MM.1S (cell line): ENCODE data around the gene ALG10B.
"Not testable (repeated sequence)": the region's sequence is repeated elsewhere in the genome, so short reads cannot be mapped to it uniquely, and the experiment has no call there.

Source experiments
- DNase-seq: peaks from one replicate; pipeline ENCODE4 v3.0.0-alpha.2; 2015
- H2AFZ ChIP-seq: fragments of 300-600 bp; sonication (generic); 2 replicates; pipeline ENCODE4 v1.6.0; 2016; ENCODE audit warnings: antibody characterized with exemption, low read length
- H3F3A ChIP-seq: fragments of 300-600 bp; sonication (generic); 2 replicates; pipeline ENCODE4 v1.6.1; 2016; ENCODE audit warnings: mild to moderate bottlenecking, antibody characterized with exemption, low read length, moderate library complexity, mixed read lengths; ENCODE audit not compliant: insufficient read depth
- H3K27ac ChIP-seq: fragments of 300-600 bp; sonication (generic); 2 replicates; pipeline ENCODE4 v1.5.1; 2016; ENCODE audit warnings: mild to moderate bottlenecking, low read length
- H3K27me3 ChIP-seq: fragments of 300-600 bp; sonication (generic); replicated peaks from 2 replicates; pipeline ENCODE4 v1.6.0; 2016; ENCODE audit warnings: low read length; ENCODE audit not compliant: insufficient read depth
- H3K36me3 ChIP-seq: fragments of 300-600 bp; sonication (generic); replicated peaks from 2 replicates; pipeline ENCODE4 v1.6.1; 2016; ENCODE audit warnings: mild to moderate bottlenecking, low read length, mixed read lengths; ENCODE audit not compliant: insufficient read depth
- H3K4me1 ChIP-seq: fragments of 300-600 bp; sonication (generic); 2 replicates; pipeline ENCODE4 v1.6.1; 2016; ENCODE audit warnings: low read length, mixed read lengths
- H3K4me2 ChIP-seq: fragments of 300-600 bp; sonication (generic); 2 replicates; pipeline ENCODE4 v1.6.0; 2016; ENCODE audit warnings: low read depth, low read length
- H3K4me3 ChIP-seq: fragments of 300-600 bp; sonication (generic); 2 replicates; pipeline ENCODE4 v1.5.1; 2016; ENCODE audit warnings: low read length, mixed read lengths
- H3K79me2 ChIP-seq: fragments of 300-600 bp; sonication (generic); 2 replicates; pipeline ENCODE4 v1.6.1; 2016; ENCODE audit warnings: mixed run types, low read length, mixed read lengths
- H3K9ac ChIP-seq: fragments of 300-600 bp; sonication (generic); 2 replicates; pipeline ENCODE4 v1.6.1; 2016; ENCODE audit warnings: low read length, mixed read lengths
- H3K9me2 ChIP-seq: fragments of 300-600 bp; sonication (generic); replicated peaks from 2 replicates; pipeline ENCODE4 v1.6.1; 2016; ENCODE audit warnings: mild to moderate bottlenecking, low read length, mixed read lengths; ENCODE audit not compliant: insufficient read depth
- H3K9me3 ChIP-seq: fragments of 300-600 bp; sonication (generic); replicated peaks from 2 replicates; pipeline ENCODE4 v1.6.1; 2016; ENCODE audit warnings: mild to moderate bottlenecking, low read length, mixed read lengths; ENCODE audit not compliant: insufficient read depth
- H4K20me1 ChIP-seq: fragments of 300-600 bp; sonication (generic); 2 replicates; pipeline ENCODE4 v1.6.1; 2016; ENCODE audit warnings: mild to moderate bottlenecking, low read length, moderate library complexity, mixed read lengths; ENCODE audit not compliant: insufficient read depth
- CTCF ChIP-seq: fragments of 300-600 bp; sonication (generic); IDR thresholded peaks from 2 replicates; pipeline ENCODE4 v1.5.1; 2016; ENCODE audit warnings: antibody characterized with exemption, low read length, mixed read lengths
- EZH2 ChIP-seq: fragments of 300-600 bp; sonication (generic); optimal IDR thresholded peaks from 2 replicates; pipeline ENCODE3; 2017; ENCODE audit warnings: low read depth, mild to moderate bottlenecking, antibody characterized with exemption, low read length, mixed read lengths
- EZH2phosphoT487 ChIP-seq: fragments of 300-600 bp; sonication (generic); IDR thresholded peaks from 2 replicates; pipeline ENCODE4 v1.6.1; 2018; ENCODE audit warnings: antibody characterized with exemption, low read length

Gene ALG10B

GRCh38 chr12:38332814-38333213, 16.2 kb downstream of the ALG10B start:
- Histone ChIP-seq H3K4me2 (no peak overlapping the region), H3K36me3 (no peaks in the 10 kb centered on the region), H3K79me2 (no peaks in the 10 kb centered on the region), H3K9me3 (no peaks in the 10 kb centered on the region), H3K27ac (no peak overlapping the region), H3K9ac (no peak overlapping the region), H3K27me3 (no peaks in the 10 kb centered on the region), H3K9me2 (no peaks in the 10 kb centered on the region), H4K20me1 (no peaks in the 10 kb centered on the region), H3K4me3 (no peak overlapping the region), H3F3A (no peaks in the 10 kb centered on the region), H3K4me1 (no peaks in the 10 kb centered on the region), H2AFZ (no peak overlapping the region)
- no peak for DNase-seq
- no peak for TF ChIP-seq EZH2
- TF ChIP-seq CTCF: no peak
- TF ChIP-seq EZH2phosphoT487: no peak

- no peaks in the 10 kb centered on the region for H3K36me3 ChIP-seq
- no peaks in the 10 kb centered on the region for H3K27me3 ChIP-seq
- no peak overlapping the region for H3K9ac ChIP-seq
- H3K4me2 ChIP-seq: no peak overlapping the region
- no peaks in the 10 kb centered on the region for H4K20me1 ChIP-seq
- H3K4me3 ChIP-seq: no peak overlapping the region
- H3K79me2 ChIP-seq: no peaks in the 10 kb centered on the region
- no peak overlapping the region for H3K27ac ChIP-seq
- no peaks in the 10 kb centered on the region for H3K4me1 ChIP-seq
- no peaks in the 10 kb centered on the region for H3F3A ChIP-seq
- no peak for DNase-seq
- no peak overlapping the region for H2AFZ ChIP-seq
- H3K9me3 ChIP-seq: no peaks in the 10 kb centered on the region
- no peaks in the 10 kb centered on the region for H3K9me2 ChIP-seq
- TF ChIP-seq EZH2 (no peak), CTCF (no peak), EZH2phosphoT487 (no peak)
These were observed 25.9 kb downstream of the ALG10B start for GRCh38 chr12:38342444-38342843.

GRCh38 chr12:38343256-38343655, 26.7 kb downstream of the ALG10B start:
- H3K36me3 ChIP-seq, H3K4me1 ChIP-seq, H3K4me3 ChIP-seq, H2AFZ ChIP-seq, H3K9me2 ChIP-seq, H4K20me1 ChIP-seq, H3K27me3 ChIP-seq, H3K27ac ChIP-seq, H3K79me2 ChIP-seq, H3F3A ChIP-seq, H3K4me2 ChIP-seq, H3K9me3 ChIP-seq, DNase-seq, H3K9ac ChIP-seq: not testable (repeated sequence)

GRCh38 chr12:38343916-38344315, 27.3 kb downstream of the ALG10B start:
- H3K27me3 ChIP-seq, H4K20me1 ChIP-seq, H3K4me2 ChIP-seq, H3K4me1 ChIP-seq, H3K9ac ChIP-seq, H3K27ac ChIP-seq, DNase-seq, H3K9me2 ChIP-seq, H3K79me2 ChIP-seq, H3K36me3 ChIP-seq, H3F3A ChIP-seq, H2AFZ ChIP-seq, H3K4me3 ChIP-seq, H3K9me3 ChIP-seq: not testable (repeated sequence)
